ENCODE data around the gene MEIS2. TPM values are rescaled to one million over a fixed set of nuclear protein-coding genes. Genes with fewer than 3 reads are reported as not detected.

MEIS2 gene
- total and polyA plus RNA-seq, 2 experiments from 2014 or later = 0.27 TPM; not detected in 1

- Histone ChIP-seq H3K4me1 (ENCODE audit: insufficient read depth) (peaks cover 85% of the 10 kb centered on the region), H3K79me2 (replicated peaks; ENCODE audit: insufficient read depth) (no peaks in the 10 kb centered on the region), H3F3A (replicated peaks; ENCODE audit: low read depth) (peaks cover 32% of the 10 kb centered on the region; the same call in 1 of the 2 replicates), H3K4me3 (peak overlapping the region; percentile 35), H3K27me3 (ENCODE audit: insufficient read depth) (peaks cover 100% of the 10 kb centered on the region), H3K9me2 (ENCODE audit: insufficient read depth) (no peaks in the 10 kb centered on the region), H3K36me3 (ENCODE audit: insufficient read depth) (no peaks in the 10 kb centered on the region), H4K20me1 (replicated peaks; ENCODE audit: insufficient read depth) (peaks cover 18% of the 10 kb centered on the region; the same call in 1 of the 2 replicates), H2AFZ (no peak overlapping the region), H3K27ac (ENCODE audit: low read depth) (no peak overlapping the region), H3K4me2 (peak overlapping the region; percentile 62)
- Mint-ChIP-seq H3K27me3 (ENCODE audit: insufficient read depth, low read depth, poor library complexity) (peaks cover 100% of the 10 kb centered on the region), H3K4me1 (peaks cover 78% of the 10 kb centered on the region), H3K27ac (no peak overlapping the region), H3K9me3 (no peaks in the 10 kb centered on the region), H3K36me3 (ENCODE audit: low read depth) (no peaks in the 10 kb centered on the region), H3K4me3 (peak overlapping the region; percentile 46)
- TF ChIP-seq JUNB (IDR thresholded peaks at IDR 0.05; ENCODE audit: unreplicated experiment) = no peak
- TF ChIP-seq ZNF462 (CRISPR knock-in tag; IDR thresholded peaks at IDR 0.05) = no peak
- TF ChIP-seq EZH2phosphoT487 (IDR thresholded peaks at IDR 0.05; ENCODE audit: unreplicated experiment) = peak; percentile 7
- no peak for TF ChIP-seq CTCF (conservative IDR thresholded peaks at IDR 0.05; ENCODE audit: low read depth in 2 of 2)
- no peak for TF ChIP-seq ZNF331 (CRISPR knock-in tag; IDR thresholded peaks at IDR 0.05; ENCODE audit: low read depth)
- no peak for TF ChIP-seq REST (IDR thresholded peaks at IDR 0.05; ENCODE audit: unreplicated experiment)
- TF ChIP-seq CREB1 (CRISPR knock-in tag; IDR thresholded peaks at IDR 0.05; ENCODE audit: low read depth) = no peak
- peak; percentile 92 for TF ChIP-seq EZH2 (IDR thresholded peaks at IDR 0.05; ENCODE audit: low read depth, unreplicated experiment)
- no peak for TF ChIP-seq STAT1 (IDR thresholded peaks at IDR 0.05; ENCODE audit: unreplicated experiment)
- no peak for TF ChIP-seq ZNF114 (CRISPR knock-in tag; IDR thresholded peaks at IDR 0.05)
- TF ChIP-seq NANOG (IDR thresholded peaks at IDR 0.05; ENCODE audit: borderline replicate concordance) = no peak
- DNase-seq (ENCODE audit: low spot score) (peak; percentile 59), ATAC-seq (no peak)
Observed at GRCh38 chr15:36882487-36883131, 217.7 kb downstream of the MEIS2 start.
